HepG2 (cell line): Measurements from ENCODE around the gene NOP9. TPM values are rescaled to one million over a fixed set of nuclear protein-coding genes. Genes with fewer than 3 reads are reported as not detected.

Experiments
- ATF2 ChIP-seq: sonication (generic); formaldehyde crosslinking; IDR thresholded peaks from 2 replicates; pipeline ENCODE4 v1.4.0; 2020; ENCODE audit warnings: missing genetic modification reagents
- DMAP1 ChIP-seq: IDR thresholded peaks from 2 replicates; pipeline ENCODE4 v1.6.1; 2016
- EEA1 ChIP-seq: sonication (generic); formaldehyde crosslinking; IDR thresholded peaks from 2 replicates; pipeline ENCODE4 v1.5.1; 2020; ENCODE audit warnings: mild to moderate bottlenecking, missing genetic modification reagents, borderline replicate concordance
- EHMT2 ChIP-seq: fragments of 200-600 bp; sonication (generic); IDR thresholded peaks from 2 replicates; pipeline ENCODE4 v1.7.0; 2017; ENCODE audit warnings: antibody characterized with exemption, low read depth, low read length, borderline replicate concordance
- FOXP4 ChIP-seq: sonication (generic); formaldehyde crosslinking; IDR thresholded peaks from 2 replicates; pipeline ENCODE4 v1.4.0; 2020; ENCODE audit warnings: missing genetic modification reagents
- HNF4G ChIP-seq, 2 experiments: sonication (generic) in 1 of 2; formaldehyde crosslinking in 1 of 2; IDR thresholded peaks; 2 replicates each; pipeline versions ENCODE4 v1.4.0 to v1.6.1; 2011 to 2020; ENCODE audit warnings: borderline replicate concordance in 2 of 2, low read depth in 2 of 2, mild to moderate bottlenecking in 2 of 2, low read length in 1 of 2, missing genetic modification reagents in 1 of 2, moderate library complexity in 1 of 2
- HNRNPH1 ChIP-seq: fragments of 200-400 bp; formaldehyde crosslinking; optimal IDR thresholded peaks from 2 replicates; pipeline ENCODE3; 2017; ENCODE audit warnings: mild to moderate bottlenecking, low read depth, low read length
- KLF12 ChIP-seq: sonication (generic); formaldehyde crosslinking; IDR thresholded peaks from 2 replicates; pipeline ENCODE4 v1.4.0; 2020; ENCODE audit warnings: missing genetic modification reagents, borderline replicate concordance
- MIER3 ChIP-seq: IDR thresholded peaks from 2 replicates; pipeline ENCODE4 v1.6.1; 2016; ENCODE audit warnings: missing compliant biosample characterization, borderline replicate concordance
- NR2C2 ChIP-seq: sonication (generic); formaldehyde crosslinking; IDR thresholded peaks from 2 replicates; pipeline ENCODE4 v1.4.0; 2020; ENCODE audit warnings: missing genetic modification reagents, mild to moderate bottlenecking, moderate library complexity, borderline replicate concordance
- STAT5B ChIP-seq: sonication (generic); formaldehyde crosslinking; IDR thresholded peaks from 2 replicates; pipeline ENCODE4 v1.4.0; 2020; ENCODE audit warnings: missing genetic modification reagents
- TBX3 ChIP-seq: fragments of 450-650 bp; IDR thresholded peaks from 2 replicates; pipeline ENCODE4 v1.6.1; 2017; ENCODE audit warnings: antibody characterized with exemption, mild to moderate bottlenecking, inconsistent platforms, borderline replicate concordance
- ZBTB38 ChIP-seq: sonication (generic); formaldehyde crosslinking; IDR thresholded peaks from 2 replicates; pipeline ENCODE4 v1.5.1; 2020; ENCODE audit warnings: mild to moderate bottlenecking, missing genetic modification reagents
- ZNF333 ChIP-seq: sonication (generic); formaldehyde crosslinking; IDR thresholded peaks from 2 replicates; pipeline ENCODE4 v1.4.0; 2020; ENCODE audit warnings: mild to moderate bottlenecking, missing genetic modification reagents, borderline replicate concordance
- ZNF644 ChIP-seq: IDR thresholded peaks from 2 replicates; pipeline ENCODE4 v1.6.1; 2016; ENCODE audit warnings: low read depth
- ZNF678 ChIP-seq: sonication (generic); formaldehyde crosslinking; IDR thresholded peaks from 2 replicates; pipeline ENCODE4 v1.4.0; 2020; ENCODE audit warnings: mild to moderate bottlenecking, missing genetic modification reagents
- ZNF724P ChIP-seq: sonication (generic); formaldehyde crosslinking; IDR thresholded peaks from 2 replicates; pipeline ENCODE4 v1.8.0; 2022; ENCODE audit warnings: missing genetic modification reagents, borderline replicate concordance
- ZNF737 ChIP-seq: sonication (generic); formaldehyde crosslinking; IDR thresholded peaks from 2 replicates; pipeline ENCODE4 v1.5.0; 2020; ENCODE audit warnings: missing genetic modification reagents, mild to moderate bottlenecking, borderline replicate concordance
- ZNF891 ChIP-seq: sonication (generic); formaldehyde crosslinking; IDR thresholded peaks from 2 replicates; pipeline ENCODE4 v1.5.0; 2020; ENCODE audit warnings: mild to moderate bottlenecking, missing genetic modification reagents
- polyA plus RNA-seq, 8 experiments: library from polyadenylated mRNA; depleted of rRNA in 3 of 8; stranded (reverse) in 7 of 8; unstranded in 1 of 8; fragments of >200 nt; fragmentation: Illumina TruSeq in 4 of 8; extraction: Trizol in 4 of 8; gene quantifications; 2 replicates each; pipeline versions ENCODE4 v1.2.1 to v1.2.3, GENCODE V29; 2011 to 2016; ENCODE audit warnings: low read depth in 4 of 8, missing spikeins in 1 of 8, mixed read lengths in 1 of 8; ENCODE audit not compliant: insufficient read depth in 1 of 8
- total RNA-seq, 5 experiments: library from RNA; depleted of rRNA; stranded (reverse); fragments of >200 nt; fragmentation: Illumina TruSeq; extraction: Trizol; gene quantifications; 2 replicates each; pipeline ENCODE4 v1.2.3, GENCODE V29; 2016; ENCODE audit warnings: low read depth in 1 of 5
- TF ChIP-seq, protein P1 (sequence below): sonication (generic); formaldehyde crosslinking; IDR thresholded peaks from 2 replicates; pipeline ENCODE4 v1.8.1; 2023; ENCODE audit warnings: mild to moderate bottlenecking, missing genetic modification reagents
- TF ChIP-seq, protein P2 (sequence below): sonication (generic); formaldehyde crosslinking; IDR thresholded peaks from 2 replicates; pipeline ENCODE4 v1.9.0; 2022; ENCODE audit warnings: low read depth, missing genetic modification reagents
- TF ChIP-seq, protein P3 (sequence below): IDR thresholded peaks from 2 replicates; pipeline ENCODE4 v1.6.1; 2018; ENCODE audit warnings: missing genetic modification reagents

NOP9 gene
- total and polyA plus RNA-seq, 2 of the 13 experiments (the other 11 are each of a cell fraction or from before 2014, with no cell fraction given): 24.5 to 61.6 TPM

DNA sequence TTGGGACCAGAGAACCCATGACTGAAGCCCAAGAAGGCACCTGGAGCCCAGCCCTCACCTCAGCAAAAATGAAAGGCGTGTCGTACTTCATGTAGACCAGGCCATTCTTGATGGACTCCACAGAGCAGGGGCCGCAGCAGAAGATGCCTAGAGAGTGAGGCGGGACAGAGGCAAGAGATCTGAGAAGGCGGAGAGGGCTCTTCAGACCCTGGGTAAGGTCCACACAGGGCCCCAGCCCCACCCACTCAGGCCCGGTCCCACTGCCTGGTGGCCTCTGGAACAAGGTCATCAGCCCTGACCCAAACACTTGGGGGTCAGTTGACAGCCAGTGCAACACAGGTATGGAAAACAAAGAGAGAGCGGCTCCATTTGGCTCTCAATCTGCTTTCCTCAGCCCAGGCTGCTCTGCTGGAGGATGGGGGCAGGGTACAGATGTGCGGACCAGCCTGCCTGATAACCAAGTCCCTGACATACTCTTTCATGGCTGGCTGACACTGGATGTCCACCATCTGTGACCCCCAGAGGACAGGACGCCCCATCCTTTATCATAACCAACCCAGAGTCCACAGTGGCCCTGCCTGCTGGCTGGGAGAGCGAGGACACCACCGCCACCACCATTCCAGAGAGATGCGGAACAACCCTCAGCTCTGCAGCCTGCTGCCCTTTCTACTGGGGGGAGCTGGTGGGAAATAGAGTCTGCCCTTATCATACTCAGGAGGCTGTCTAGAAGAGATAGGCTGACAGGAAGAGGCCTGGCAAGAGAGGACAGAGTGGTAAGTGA lies 43.5 kb upstream of the NOP9 start (continued):
- TF ChIP-seq, protein P1, sequence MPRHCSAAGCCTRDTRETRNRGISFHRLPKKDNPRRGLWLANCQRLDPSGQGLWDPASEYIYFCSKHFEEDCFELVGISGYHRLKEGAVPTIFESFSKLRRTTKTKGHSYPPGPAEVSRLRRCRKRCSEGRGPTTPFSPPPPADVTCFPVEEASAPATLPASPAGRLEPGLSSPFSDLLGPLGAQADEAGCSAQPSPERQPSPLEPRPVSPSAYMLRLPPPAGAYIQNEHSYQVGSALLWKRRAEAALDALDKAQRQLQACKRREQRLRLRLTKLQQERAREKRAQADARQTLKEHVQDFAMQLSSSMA: 0 out of 2 replicates have a peak, but pooled peaks have one; percentile 9
- peak; percentile 85; the same call in 1 of the 2 replicates for TF ChIP-seq ZNF678 (CRISPR knock-in tag)
- TF ChIP-seq ZNF333: peak; percentile 48; the same call in 1 of the 2 replicates
- TF ChIP-seq, protein P2, sequence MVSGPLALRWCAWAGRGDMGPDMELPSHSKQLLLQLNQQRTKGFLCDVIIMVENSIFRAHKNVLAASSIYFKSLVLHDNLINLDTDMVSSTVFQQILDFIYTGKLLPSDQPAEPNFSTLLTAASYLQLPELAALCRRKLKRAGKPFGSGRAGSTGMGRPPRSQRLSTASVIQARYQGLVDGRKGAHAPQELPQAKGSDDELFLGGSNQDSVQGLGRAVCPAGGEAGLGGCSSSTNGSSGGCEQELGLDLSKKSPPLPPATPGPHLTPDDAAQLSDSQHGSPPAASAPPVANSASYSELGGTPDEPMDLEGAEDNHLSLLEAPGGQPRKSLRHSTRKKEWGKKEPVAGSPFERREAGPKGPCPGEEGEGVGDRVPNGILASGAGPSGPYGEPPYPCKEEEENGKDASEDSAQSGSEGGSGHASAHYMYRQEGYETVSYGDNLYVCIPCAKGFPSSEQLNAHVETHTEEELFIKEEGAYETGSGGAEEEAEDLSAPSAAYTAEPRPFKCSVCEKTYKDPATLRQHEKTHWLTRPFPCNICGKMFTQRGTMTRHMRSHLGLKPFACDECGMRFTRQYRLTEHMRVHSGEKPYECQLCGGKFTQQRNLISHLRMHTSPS (CRISPR knock-in tag): no peak
- TF ChIP-seq ZNF644 (CRISPR knock-in tag): no peak
- TF ChIP-seq EEA1 (CRISPR knock-in tag): no peak
- TF ChIP-seq DMAP1: no peak
- TF ChIP-seq EHMT2: no peak
- TF ChIP-seq STAT5B (CRISPR knock-in tag): no peak
- TF ChIP-seq ZNF891 (CRISPR knock-in tag): no peak
- no peak for TF ChIP-seq HNRNPH1
- 0 out of 2 replicates have a peak, but pooled peaks have one; percentile 28 for TF ChIP-seq ATF2 (CRISPR knock-in tag)
- peak; percentile 67; the same call in 1 of the 2 replicates for TF ChIP-seq NR2C2 (CRISPR knock-in tag)
- no peak for TF ChIP-seq TBX3
- TF ChIP-seq FOXP4 (CRISPR knock-in tag): peak; percentile 65; the same call in 1 of the 2 replicates
- peak; percentile 82 for TF ChIP-seq HNF4G (IDR thresholded peaks at IDR 0.05; ENCODE audit: borderline replicate concordance, low read depth, low read length)
- no peak; the same call in 1 of the 2 replicates for TF ChIP-seq HNF4G (CRISPR knock-in tag; IDR thresholded peaks at IDR 0.05; ENCODE audit: borderline replicate concordance, low read depth)
- TF ChIP-seq ZNF737: no peak
- TF ChIP-seq ZBTB38 (CRISPR knock-in tag): peak; percentile 87; the same call in 1 of the 2 replicates
- TF ChIP-seq, protein P3, sequence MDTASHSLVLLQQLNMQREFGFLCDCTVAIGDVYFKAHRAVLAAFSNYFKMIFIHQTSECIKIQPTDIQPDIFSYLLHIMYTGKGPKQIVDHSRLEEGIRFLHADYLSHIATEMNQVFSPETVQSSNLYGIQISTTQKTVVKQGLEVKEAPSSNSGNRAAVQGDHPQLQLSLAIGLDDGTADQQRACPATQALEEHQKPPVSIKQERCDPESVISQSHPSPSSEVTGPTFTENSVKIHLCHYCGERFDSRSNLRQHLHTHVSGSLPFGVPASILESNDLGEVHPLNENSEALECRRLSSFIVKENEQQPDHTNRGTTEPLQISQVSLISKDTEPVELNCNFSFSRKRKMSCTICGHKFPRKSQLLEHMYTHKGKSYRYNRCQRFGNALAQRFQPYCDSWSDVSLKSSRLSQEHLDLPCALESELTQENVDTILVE (CRISPR knock-in tag): no peak
- TF ChIP-seq KLF12 (CRISPR knock-in tag): no peak
- TF ChIP-seq ZNF724P: no peak
- no peak for TF ChIP-seq MIER3 (CRISPR knock-in tag)
